Fibroblast of lung (primary cell): Measurements from ENCODE around the gene CD86. TPM values are rescaled to one million over a fixed set of nuclear protein-coding genes. Genes with fewer than 3 reads are reported as not detected.

ENCODE experiments used
- DNase-seq, 2 donors: peaks; one replicate each; pipeline versions ENCODE4 v3.0.0 to v3.0.0-alpha.2; 2010; ENCODE audit warnings: low read depth in 2 of 2
- H2AFZ ChIP-seq: 2 replicates; pipeline ENCODE4 v1.5.1; 2012; ENCODE audit warnings: low read length, control low read depth, inconsistent platforms
- H3K27ac ChIP-seq: 2 replicates; pipeline ENCODE4 v1.5.1; 2011; ENCODE audit warnings: low read length, control low read depth; ENCODE audit not compliant: insufficient read depth
- H3K27me3 ChIP-seq: 2 replicates; pipeline ENCODE4 v1.5.1; 2011; ENCODE audit warnings: mild to moderate bottlenecking, low read length; ENCODE audit not compliant: control insufficient read depth, insufficient read depth
- H3K36me3 ChIP-seq: 2 replicates; pipeline ENCODE4 v1.5.1; 2011; ENCODE audit warnings: low read length; ENCODE audit not compliant: control insufficient read depth, insufficient read depth
- H3K4me1 ChIP-seq: 2 replicates; pipeline ENCODE4 v1.5.1; 2011; ENCODE audit warnings: low read length; ENCODE audit not compliant: control insufficient read depth, insufficient read depth; ENCODE audit errors: extremely low read depth
- H3K4me2 ChIP-seq: 2 replicates; pipeline ENCODE4 v1.5.1; 2011; ENCODE audit warnings: low read length, control low read depth; ENCODE audit not compliant: insufficient read depth; ENCODE audit errors: extremely low read depth
- H3K4me3 ChIP-seq, 4 experiments: fragments of 200-600 bp in 1 of 4; sonication (generic) in 1 of 4; replicated peaks in 1 of 4; 2 replicates each; pipeline ENCODE4 v1.5.1; 2011 to 2016; ENCODE audit warnings: low read length in 4 of 4, low read depth in 3 of 4, mild to moderate bottlenecking in 3 of 4, control low read depth in 2 of 4, inconsistent platforms in 1 of 4, mixed read lengths in 1 of 4; ENCODE audit not compliant: insufficient read depth in 1 of 4; ENCODE audit errors: control extremely low read depth in 1 of 4
- H3K79me2 ChIP-seq: 2 replicates; pipeline ENCODE4 v1.5.1; 2012; ENCODE audit warnings: mild to moderate bottlenecking, low read length, inconsistent platforms; ENCODE audit not compliant: control insufficient read depth, insufficient read depth
- H3K9ac ChIP-seq: 2 replicates; pipeline ENCODE4 v1.5.1; 2011; ENCODE audit warnings: mild to moderate bottlenecking, low read length, control low read depth; ENCODE audit not compliant: insufficient read depth
- H3K9me3 ChIP-seq: 2 replicates; pipeline ENCODE4 v1.5.1; 2012; ENCODE audit warnings: low read depth, low read length; ENCODE audit not compliant: control insufficient read depth, insufficient read depth
- H4K20me1 ChIP-seq: 2 replicates; pipeline ENCODE4 v1.5.1; 2011; ENCODE audit warnings: low read length; ENCODE audit not compliant: control insufficient read depth, insufficient read depth; ENCODE audit errors: extremely low read depth
- CTCF ChIP-seq, 2 donors: IDR thresholded peaks in 1 of 2; conservative IDR thresholded peaks in 1 of 2; 1 replicate in 1 of 2; 2 replicates in 1 of 2; pipeline ENCODE4 v1.5.1; 2011 to 2012; ENCODE audit warnings: low read length in 2 of 2, control low read depth in 1 of 2, inconsistent platforms in 1 of 2, low read depth in 1 of 2, mild to moderate bottlenecking in 1 of 2
- EZH2 ChIP-seq: IDR thresholded peaks from 2 replicates; pipeline ENCODE4 v1.5.1; 2012; ENCODE audit warnings: low read length, control low read depth, mild to moderate bottlenecking; ENCODE audit errors: missing control alignments
- polyA plus RNA-seq, 2 donors: library from polyadenylated mRNA; depleted of rRNA in 1 of 2; stranded (reverse) in 1 of 2; unstranded in 1 of 2; fragments of >200 nt; gene quantifications; 2 replicates each; pipeline ENCODE4 v1.2.1, GENCODE V29; 2011 to 2012; ENCODE audit warnings: missing spikeins in 1 of 2
- total RNA-seq: library from RNA; depleted of rRNA; stranded (reverse); fragments of >200 nt; gene quantifications from 2 replicates; pipeline ENCODE4 v1.2.1, GENCODE V29; 2014

Gene CD86
- total and polyA plus RNA-seq, 2 donors (not counting 1 experiment from before 2014, with no cell fraction given), result not detected

- Histone ChIP-seq H3K36me3 (no peaks in the 10 kb centered on the region), H3K4me2 (no peak overlapping the region)
- TF ChIP-seq CTCF (conservative IDR thresholded peaks at IDR 0.05 in 1 of 2, IDR thresholded peaks at IDR 0.05 in 1 of 2; ENCODE audit: low read depth in 1 of 2, low read length in 2 of 2) (no peak), EZH2 (no peak)
Measured at GRCh38 chr3:122167630-122168029, 112.5 kb downstream of the CD86 start.

GRCh38 chr3:122168044-122168443 is 112.9 kb downstream of the CD86 start:
- no peaks in the 10 kb centered on the region for H3K27me3 ChIP-seq
- H3K36me3 ChIP-seq, result no peaks in the 10 kb centered on the region
- no peak overlapping the region for H3K4me2 ChIP-seq
- DNase-seq, result no peak
- H3K9ac ChIP-seq, result no peak overlapping the region
- no peak overlapping the region for H3K4me3 ChIP-seq
- no peaks in the 10 kb centered on the region for H4K20me1 ChIP-seq
- H3K79me2 ChIP-seq, result no peaks in the 10 kb centered on the region
- TF ChIP-seq CTCF (conservative IDR thresholded peaks at IDR 0.05 in 1 of 2, IDR thresholded peaks at IDR 0.05 in 1 of 2; ENCODE audit: low read depth in 1 of 2, low read length in 2 of 2) (no peak), EZH2 (no peak)
- H2AFZ ChIP-seq, result no peak overlapping the region
- H3K4me1 ChIP-seq, result no peaks in the 10 kb centered on the region
- H3K9me3 ChIP-seq, result no peaks in the 10 kb centered on the region
- H3K27ac ChIP-seq, result no peak overlapping the region

More at GRCh38 chr3:122167630-122168029, 112.5 kb downstream of the CD86 start:
- no peak overlapping the region for H3K9ac ChIP-seq
- no peaks in the 10 kb centered on the region for H3K9me3 ChIP-seq
- no peak for DNase-seq
- no peak overlapping the region for H2AFZ ChIP-seq
- H4K20me1 ChIP-seq, result no peaks in the 10 kb centered on the region
- no peaks in the 10 kb centered on the region for H3K79me2 ChIP-seq
- no peak overlapping the region for H3K27ac ChIP-seq
- no peak overlapping the region for H3K4me3 ChIP-seq
- H3K4me1 ChIP-seq, result no peaks in the 10 kb centered on the region
- no peaks in the 10 kb centered on the region for H3K27me3 ChIP-seq

GRCh38 chr3:122169911-122170310 is 114.7 kb downstream of the CD86 start:
- no peak overlapping the region for H3K27ac ChIP-seq
- H2AFZ ChIP-seq, result no peak overlapping the region
- DNase-seq, result no peak
- no peaks in the 10 kb centered on the region for H3K36me3 ChIP-seq
- H3K79me2 ChIP-seq, result no peaks in the 10 kb centered on the region
- no peak overlapping the region for H3K4me3 ChIP-seq
- H3K4me1 ChIP-seq, result no peaks in the 10 kb centered on the region
- no peaks in the 10 kb centered on the region for H3K9me3 ChIP-seq
- H3K4me2 ChIP-seq, result no peak overlapping the region
- TF ChIP-seq CTCF (conservative IDR thresholded peaks at IDR 0.05 in 1 of 2, IDR thresholded peaks at IDR 0.05 in 1 of 2; ENCODE audit: low read depth in 1 of 2, low read length in 2 of 2) (no peak), EZH2 (no peak)
- no peaks in the 10 kb centered on the region for H3K27me3 ChIP-seq
- H3K9ac ChIP-seq, result no peak overlapping the region
- H4K20me1 ChIP-seq, result no peaks in the 10 kb centered on the region

Other genes with a start within 250 kb of the CD86 start
- 13.4 and 19.3 TPM in 2 replicates for gene IQCB1, start 220.3 kb upstream of the CD86 start, total RNA-seq
- gene IQCB1, start 220.3 kb upstream of the CD86 start, polyA plus RNA-seq, result 9.2 and 9.3 TPM in 2 replicates
- gene EAF2, start 220.2 kb upstream of the CD86 start, total RNA-seq, result 2.1 and 2.8 TPM in 2 replicates
- gene EAF2, start 220.2 kb upstream of the CD86 start, polyA plus RNA-seq, result 0.52 and 1.2 TPM in 2 replicates
- 0.26 and 0.33 TPM in 2 replicates for gene SLC15A2, start 161.0 kb upstream of the CD86 start, total RNA-seq
- gene SLC15A2, start 161.0 kb upstream of the CD86 start, polyA plus RNA-seq, result 0.29 and 0.31 TPM in 2 replicates
- not detected in 2 replicates for gene ILDR1, start 33.1 kb upstream of the CD86 start, total RNA-seq
- gene ILDR1, start 33.1 kb upstream of the CD86 start, polyA plus RNA-seq, result not detected in 2 replicates
- gene CASR, start 128.3 kb downstream of the CD86 start, total RNA-seq, result under 0.01 TPM in 1 of 2 replicates, not detected in the other
- gene CASR, start 128.3 kb downstream of the CD86 start, polyA plus RNA-seq, result not detected in 2 replicates